Stimulated activated CD8-positive, alpha-beta memory T cell treated with anti-CD3 and anti-CD28 coated beads, Interleukin-15, amount 100 ng/mL, for 48 hours (primary cell): ENCODE measurements around the gene HOXD13.

Experiments used
- DNase-seq, 2 donors: peaks; one replicate each; pipeline ENCODE4 v3.0.0-alpha.2; 2020; ENCODE audit warnings: low read depth in 2 of 2

HOXD13 gene

DNA sequence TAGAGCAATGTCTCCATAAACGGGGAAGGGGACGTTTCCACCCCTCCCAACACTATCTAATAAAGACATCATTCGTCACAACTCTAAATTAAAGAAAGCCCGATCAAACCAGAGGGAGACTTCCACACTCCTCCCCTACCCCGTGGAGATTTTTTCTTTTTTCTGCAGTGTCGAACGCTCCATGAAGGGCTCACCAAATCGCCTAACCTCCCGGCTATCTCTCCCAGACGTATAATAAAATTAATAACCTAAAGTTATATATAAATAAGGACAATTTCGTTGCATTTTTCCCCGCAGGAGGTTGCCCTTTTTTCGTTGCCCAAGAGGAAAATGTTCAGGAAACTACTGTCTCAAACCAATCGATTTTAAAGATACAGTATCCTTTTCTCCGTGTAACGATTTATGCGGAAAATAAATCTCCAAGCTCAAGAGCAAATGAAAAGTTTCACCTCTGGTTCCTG lies 11.1 kb upstream of the HOXD13 start:
- DNase-seq: no peak

- no peak for DNase-seq
Observed at GRCh38 chr2:176081837-176082524, 10.5 kb upstream of the HOXD13 start.

- DNase-seq: no peak
Observed at GRCh38 chr2:176082525-176082823, 10.0 kb upstream of the HOXD13 start.

DNA sequence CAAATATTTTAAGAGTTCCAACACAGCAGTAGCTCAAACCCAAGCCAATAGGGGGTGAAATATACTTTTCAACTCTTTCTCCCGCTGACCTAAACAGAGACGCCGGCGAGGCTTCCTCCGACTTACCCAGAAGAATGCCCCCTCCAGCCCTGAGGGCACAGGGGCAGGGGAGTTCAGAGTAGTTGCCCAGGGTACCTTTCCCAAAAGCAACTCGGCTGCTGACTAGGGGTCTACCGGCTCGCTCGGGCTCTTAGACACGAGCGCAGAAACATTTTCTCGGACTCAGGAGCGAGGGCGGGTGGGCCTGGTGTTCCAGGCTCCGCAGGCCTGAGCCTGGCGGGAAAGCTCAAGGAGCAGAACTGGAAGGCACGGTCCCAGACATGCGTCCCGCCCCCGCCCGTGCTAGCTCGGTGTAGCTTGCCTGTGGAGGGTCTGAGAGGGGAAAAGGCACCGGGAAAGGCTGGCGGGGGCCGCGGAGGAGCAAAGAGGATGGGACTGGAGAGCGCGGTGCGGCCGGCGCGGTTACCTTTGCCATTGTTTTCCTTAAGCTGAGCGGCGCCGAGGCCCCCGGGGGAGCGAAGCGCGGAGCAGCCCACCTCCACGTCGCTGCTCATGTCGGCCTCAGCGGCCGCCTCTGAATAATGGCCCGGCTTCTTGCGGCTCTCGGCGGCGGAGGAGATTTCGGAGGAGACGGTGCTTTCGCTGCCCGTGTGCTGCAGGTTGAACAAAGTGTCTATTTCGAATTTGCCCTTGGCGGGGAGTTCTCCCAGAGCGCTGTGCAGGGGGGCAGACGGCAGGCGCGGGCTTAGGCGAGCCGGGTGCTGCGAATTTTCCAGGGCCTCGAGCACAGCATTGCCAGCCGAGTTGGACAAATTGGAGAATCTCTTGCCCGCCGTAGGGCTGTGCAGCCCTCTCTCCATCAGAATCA lies 9.4 kb upstream of the HOXD13 start:
- no peak for DNase-seq

DNA sequence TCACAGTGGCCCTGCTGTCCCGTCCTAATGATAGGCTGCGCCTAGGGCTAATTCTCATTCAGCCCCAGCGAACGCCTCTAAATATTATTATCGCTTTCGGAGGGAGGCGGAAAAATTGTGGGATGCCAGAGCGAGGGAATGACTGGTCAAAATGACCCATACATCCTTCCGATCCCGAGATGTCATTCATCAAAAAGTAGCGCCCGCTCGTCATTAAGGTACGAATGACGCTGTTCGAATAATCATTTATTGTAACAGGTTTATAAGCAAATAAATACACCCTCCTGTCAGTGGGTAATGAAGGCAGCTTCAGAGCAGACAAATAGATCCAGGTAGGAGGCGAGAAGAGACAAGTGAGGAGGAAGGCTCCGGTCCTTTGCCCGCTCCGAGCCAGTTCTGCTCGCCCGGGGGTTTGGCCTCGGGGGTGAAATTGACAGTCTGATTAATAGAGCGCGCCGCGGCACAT lies 8.7 kb upstream of the HOXD13 start, which contains the start of gene EVX2:
TSS of gene EVX2 (minus strand) at position 167 of the 466 bp plus-strand sequence. CDS start 186 bp downstream, outside the sequence.
- no peak for DNase-seq

- no peak for DNase-seq
Observed at GRCh38 chr2:176084611-176085119, 7.9 kb upstream of the HOXD13 start.

GRCh38 chr2:176085120-176085788 lies 7.3 kb upstream of the HOXD13 start:
- DNase-seq: no peak

DNA sequence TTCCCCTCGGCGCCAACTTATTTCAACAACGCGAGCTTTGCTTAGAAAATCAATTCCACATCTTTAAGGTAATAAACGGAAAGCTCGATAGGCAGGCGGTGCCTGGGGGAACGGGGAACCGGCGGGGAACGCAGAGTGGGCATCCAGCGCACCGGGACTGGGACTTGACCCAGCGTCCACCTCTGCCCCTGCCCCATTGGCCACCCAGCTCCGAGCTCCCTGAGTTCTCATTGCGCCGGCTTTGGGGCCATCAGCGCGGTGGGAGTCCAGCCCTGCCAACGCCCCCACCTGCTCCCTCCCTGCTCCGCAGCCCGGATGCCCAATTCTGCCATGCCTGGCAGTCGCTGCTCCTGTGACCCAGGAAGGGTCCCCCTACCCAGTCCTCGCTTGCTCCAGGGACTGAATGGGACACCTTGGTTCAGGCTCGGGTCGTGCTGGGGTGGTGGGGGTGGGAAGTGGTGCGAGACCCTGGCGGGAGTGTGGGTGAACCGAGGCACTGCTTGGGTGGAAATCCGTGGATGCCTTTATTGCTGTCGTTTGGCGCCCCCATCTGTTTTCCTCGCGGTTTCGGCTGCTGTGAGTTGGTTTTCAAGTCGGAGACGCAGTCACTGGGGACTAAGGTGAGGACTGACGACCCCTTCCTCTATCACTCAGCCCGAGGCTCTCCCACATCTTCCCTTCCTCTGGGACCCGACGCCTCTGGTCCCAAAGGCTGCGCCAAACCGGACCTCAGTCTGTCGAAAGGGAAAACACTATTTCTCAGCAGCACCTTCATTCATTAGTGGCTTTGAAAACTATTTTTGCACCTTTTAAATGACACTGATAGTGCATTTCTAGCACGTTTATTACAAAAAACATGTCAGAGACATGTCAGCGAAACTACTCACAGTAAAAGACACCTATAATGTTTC lies 6.4 kb upstream of the HOXD13 start:
- DNase-seq: no peak

- no peak for DNase-seq
Observed at GRCh38 chr2:176087330-176088047, 5.0 kb upstream of the HOXD13 start.

GRCh38 chr2:176088048-176088936 lies 4.2 kb upstream of the HOXD13 start:
- no peak for DNase-seq

- no peak for DNase-seq
Observed at GRCh38 chr2:176088937-176089842, 3.3 kb upstream of the HOXD13 start.

DNA sequence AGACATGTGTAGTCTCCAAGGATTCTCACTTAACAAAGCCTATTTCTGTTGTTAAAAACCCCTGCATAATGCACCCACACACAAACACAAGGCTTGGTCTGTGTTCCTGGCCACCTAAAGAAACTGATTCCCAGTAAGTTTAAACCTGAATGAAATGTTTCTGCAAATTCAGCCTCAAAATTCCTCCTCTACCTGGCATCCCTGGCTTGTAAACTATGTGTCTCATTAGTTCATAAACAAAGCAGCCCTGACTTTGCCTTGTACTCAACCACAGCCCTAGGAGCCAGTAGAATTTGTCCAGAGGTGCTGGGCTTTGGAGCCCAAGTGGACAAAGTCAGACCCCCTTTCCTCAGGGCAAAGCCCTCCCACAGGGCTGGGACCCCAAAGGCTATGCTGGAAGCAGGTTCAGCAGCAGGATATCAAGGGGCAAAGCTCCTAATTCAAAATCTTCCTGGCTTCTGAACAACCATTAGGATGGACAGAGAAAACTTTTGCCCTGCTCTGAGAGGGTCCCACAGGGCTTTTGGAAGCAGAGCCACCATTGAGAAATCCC lies 2.6 kb upstream of the HOXD13 start:
- no peak for DNase-seq

DNA sequence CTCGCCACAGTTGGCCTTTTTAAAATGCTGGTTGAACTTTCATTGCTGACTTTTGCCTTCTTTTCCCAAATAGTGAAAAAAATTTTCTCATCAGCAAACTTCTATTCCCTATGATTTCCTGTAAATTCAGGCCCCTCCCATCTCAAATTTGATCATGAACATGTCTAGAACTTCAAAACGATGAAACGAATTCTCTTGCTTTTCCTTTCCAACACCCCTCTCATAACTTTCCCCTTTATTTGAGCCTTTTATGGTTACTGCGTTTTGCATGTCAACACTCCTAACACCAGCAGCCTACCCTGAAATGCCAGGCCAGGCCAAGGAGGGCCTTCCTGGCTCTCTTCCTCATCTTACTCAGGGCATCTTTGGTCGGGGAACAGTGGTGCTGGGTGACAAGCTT lies 1.7 kb upstream of the HOXD13 start:
- no peak for DNase-seq

- no peak for DNase-seq
Observed at GRCh38 chr2:176091329-176092258, 927 bp upstream of the HOXD13 start.

- DNase-seq: no peak
Observed at GRCh38 chr2:176093145-176093897, 800 bp downstream of the HOXD13 start.

- no peak for DNase-seq
Observed at GRCh38 chr2:176093898-176094249, 1.4 kb downstream of the HOXD13 start.
